Measurements from ENCODE around the gene SOCS7.

SOCS7 gene

DNA sequence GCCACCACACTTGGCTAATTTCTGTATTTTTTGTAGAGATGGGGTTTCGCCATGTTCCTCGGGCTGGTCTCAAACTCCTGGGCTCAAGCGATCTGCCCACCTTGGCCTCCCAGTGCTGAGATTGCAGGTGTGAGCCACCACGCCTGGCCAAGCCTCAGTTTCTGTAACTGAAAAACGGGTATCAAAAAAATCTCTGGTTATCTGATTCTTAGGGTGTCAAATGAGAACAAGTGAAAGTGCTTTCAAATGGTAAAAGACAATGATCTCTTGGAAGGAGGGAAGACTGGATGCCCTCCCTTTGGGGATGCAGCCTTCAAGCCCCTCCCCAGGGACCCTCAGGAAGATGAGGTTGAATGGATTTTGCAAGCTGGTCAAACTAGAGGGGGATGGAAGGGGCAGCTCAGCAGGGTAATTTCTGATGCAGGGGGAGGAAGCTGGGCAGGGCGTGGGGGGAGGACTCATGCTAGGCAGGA, 98.9 kb downstream of the SOCS7 start:
- TF ChIP-seq TAF1 (IDR thresholded peaks at IDR 0.05; ENCODE audit: borderline replicate concordance, low read depth, low read length) (no peak), POLR2AphosphoS5 (IDR thresholded peaks at IDR 0.05; ENCODE audit: low read depth, low read length) (no peak), POLR2A (IDR thresholded peaks at IDR 0.05; ENCODE audit: low read depth, low read length) (no peak)
- no peak for DNase-seq (ENCODE audit: insufficient read length)
- FAIRE-seq: no peak

DNA sequence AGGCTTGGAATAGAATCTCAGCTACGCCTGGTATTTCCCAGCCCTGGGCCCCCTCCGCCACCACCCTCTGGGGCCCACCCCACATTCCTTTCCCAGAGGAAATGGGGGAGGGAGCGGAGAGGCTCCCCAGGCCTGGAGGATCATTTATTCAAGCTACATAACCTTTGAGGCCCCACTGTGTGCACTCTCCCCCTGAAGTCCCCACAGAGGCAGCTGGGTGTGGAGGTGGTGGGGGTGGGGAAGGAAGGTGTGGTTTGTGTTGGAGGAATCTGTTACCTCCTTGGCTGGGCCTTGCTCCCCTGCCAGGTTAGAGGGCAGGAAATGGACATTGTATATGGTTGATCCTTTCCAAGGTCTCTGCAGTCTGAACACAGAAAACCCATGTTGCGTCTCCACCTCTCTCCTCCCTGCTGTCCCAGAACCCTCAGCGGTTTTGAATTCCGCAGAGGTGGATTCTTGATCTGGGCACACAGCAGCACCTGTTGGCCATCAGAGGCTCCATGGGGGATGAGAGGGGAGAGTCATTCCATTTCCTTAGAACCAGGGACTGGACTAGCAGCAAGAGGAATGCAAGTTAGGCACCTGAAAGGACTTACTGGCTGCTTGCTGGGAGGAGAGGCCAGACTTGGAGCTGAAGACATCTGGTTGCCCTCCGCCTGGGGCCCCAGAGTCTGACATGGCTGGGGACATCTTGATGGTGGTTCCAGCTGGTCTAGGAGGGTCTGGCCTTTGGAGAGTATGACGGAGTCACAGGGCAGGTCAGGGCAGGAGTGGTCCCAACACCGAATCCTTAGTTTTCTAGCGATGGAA, 99.6 kb downstream of the SOCS7 start:
- no peak for DNase-seq (ENCODE audit: insufficient read length)
- FAIRE-seq: no peak
- TF ChIP-seq TAF1 (IDR thresholded peaks at IDR 0.05; ENCODE audit: borderline replicate concordance, low read depth, low read length) (no peak), POLR2A (IDR thresholded peaks at IDR 0.05; ENCODE audit: low read depth, low read length) (no peak), POLR2AphosphoS5 (IDR thresholded peaks at IDR 0.05; ENCODE audit: low read depth, low read length) (no peak)

DNA sequence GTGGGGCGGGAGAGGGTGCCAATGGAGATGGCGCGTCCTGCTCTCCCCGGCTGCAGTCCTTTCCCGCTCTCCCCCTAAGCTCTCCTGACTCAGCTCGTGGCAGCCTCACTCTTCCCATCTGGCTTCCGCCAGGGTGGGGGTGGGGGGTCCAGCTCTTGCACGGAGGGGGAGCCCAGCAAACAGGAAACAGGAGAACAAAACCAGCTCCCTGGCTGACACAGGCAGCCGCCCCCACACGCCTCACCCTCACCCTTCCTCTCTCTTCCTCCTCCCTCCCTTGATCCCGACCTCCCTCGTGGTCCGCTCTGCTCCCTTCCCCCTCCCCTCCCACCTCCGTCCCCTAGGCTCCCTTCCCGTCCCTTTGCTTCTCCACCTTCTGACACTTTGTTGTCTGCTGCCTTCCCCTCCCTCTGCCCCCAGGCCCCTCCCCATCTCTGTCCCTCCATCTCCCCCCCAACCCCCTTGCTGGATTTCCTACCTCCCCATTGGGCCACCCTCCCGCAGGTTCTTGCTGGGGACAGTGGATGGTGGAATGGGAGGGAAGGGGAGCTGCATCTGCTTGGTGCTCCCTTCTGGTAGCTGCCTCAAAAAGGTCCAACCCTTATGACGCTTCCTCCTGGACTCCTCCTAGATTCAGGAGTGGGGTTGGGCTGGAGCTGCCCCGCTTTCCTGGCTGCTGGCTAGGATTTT, 100.3 kb downstream of the SOCS7 start:
- DNase-seq (ENCODE audit: insufficient read length) (no peak), FAIRE-seq (no peak)
- TF ChIP-seq POLR2A (IDR thresholded peaks at IDR 0.05; ENCODE audit: low read depth, low read length) (no peak), POLR2AphosphoS5 (IDR thresholded peaks at IDR 0.05; ENCODE audit: low read depth, low read length) (no peak), TAF1 (IDR thresholded peaks at IDR 0.05; ENCODE audit: borderline replicate concordance, low read depth, low read length) (no peak)

DNA sequence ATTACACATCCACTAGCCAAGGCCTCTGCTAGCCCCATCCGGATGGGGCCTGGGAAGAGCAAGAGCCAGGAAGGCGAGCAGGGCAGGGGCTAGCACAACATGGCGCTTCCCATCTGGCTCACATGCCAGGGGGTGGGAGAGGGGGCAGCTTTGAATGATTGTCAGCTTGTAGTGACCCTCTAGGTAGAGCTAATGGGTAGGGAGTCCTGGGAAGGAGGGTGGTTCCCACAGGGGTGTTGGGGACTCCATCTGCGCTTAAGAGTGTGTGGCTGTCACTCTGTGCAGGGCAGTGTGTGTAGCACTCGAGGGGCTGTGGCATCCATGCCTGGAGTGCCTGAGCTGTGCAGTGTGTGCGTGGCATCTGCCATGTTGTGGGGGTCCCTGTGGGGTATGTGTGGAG, 101.1 kb downstream of the SOCS7 start:
- TF ChIP-seq TAF1 (IDR thresholded peaks at IDR 0.05; ENCODE audit: borderline replicate concordance, low read depth, low read length) (no peak), POLR2AphosphoS5 (IDR thresholded peaks at IDR 0.05; ENCODE audit: low read depth, low read length) (no peak), POLR2A (IDR thresholded peaks at IDR 0.05; ENCODE audit: low read depth, low read length) (no peak)
- FAIRE-seq: no peak
- DNase-seq (ENCODE audit: insufficient read length): no peak

DNA sequence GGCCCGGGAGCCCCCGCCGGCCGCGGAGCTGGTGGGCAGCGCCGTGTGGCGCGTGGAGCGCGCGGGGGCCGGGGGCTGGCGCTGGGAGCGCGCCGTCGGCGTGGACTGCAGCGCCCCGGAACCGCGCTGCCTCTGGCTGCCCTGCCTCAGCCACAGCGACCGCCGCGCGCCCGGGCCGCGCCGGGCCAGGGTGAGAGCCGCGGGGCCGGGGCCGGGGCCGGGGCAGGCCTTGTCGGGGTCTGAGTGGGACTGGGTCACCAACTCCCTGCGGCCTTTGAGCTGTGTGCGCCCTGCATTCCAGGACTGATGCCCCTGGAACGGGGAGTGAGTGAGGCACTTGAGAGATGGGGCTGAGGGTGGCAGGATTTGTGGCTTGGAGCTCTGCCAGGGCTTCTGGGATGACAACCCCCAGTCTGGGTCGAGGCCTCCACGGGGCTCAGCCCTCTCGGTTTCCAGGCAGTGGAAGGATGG, 102.3 kb downstream of the SOCS7 start:
- FAIRE-seq: no peak
- DNase-seq (ENCODE audit: insufficient read length): no peak
- TF ChIP-seq POLR2AphosphoS5 (IDR thresholded peaks at IDR 0.05; ENCODE audit: low read depth, low read length) (no peak), POLR2A (IDR thresholded peaks at IDR 0.05; ENCODE audit: low read depth, low read length) (no peak), TAF1 (IDR thresholded peaks at IDR 0.05; ENCODE audit: borderline replicate concordance, low read depth, low read length) (no peak)

DNA sequence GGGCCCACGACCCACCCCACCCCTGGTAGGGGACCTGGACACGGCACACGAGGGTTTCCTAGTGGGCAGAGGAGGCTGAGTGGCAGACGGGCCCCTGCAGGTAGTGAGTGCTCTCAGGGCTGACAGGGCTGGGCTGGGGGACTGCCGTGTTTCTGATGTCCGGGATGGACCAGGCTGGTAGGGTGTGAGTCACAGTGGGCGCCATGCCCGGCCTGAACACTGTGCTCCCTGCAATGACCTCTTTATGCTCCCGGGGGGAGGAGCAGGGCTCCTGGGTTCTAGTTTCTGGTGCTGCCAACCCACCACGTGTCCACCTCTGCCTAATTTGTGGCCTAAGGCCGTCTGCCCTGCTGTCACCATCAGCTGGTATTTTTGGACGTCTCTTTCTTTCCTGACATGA, 102.9 kb downstream of the SOCS7 start:
- FAIRE-seq (no peak), DNase-seq (ENCODE audit: insufficient read length) (no peak)
- TF ChIP-seq TAF1 (IDR thresholded peaks at IDR 0.05; ENCODE audit: borderline replicate concordance, low read depth, low read length): no peak
